AG04450 (cell line): ENCODE measurements around the gene BMERB1. TPM values are rescaled to one million over a fixed set of nuclear protein-coding genes. Genes with fewer than 3 reads are reported as not detected.
"Not testable (repeated sequence)": the region's sequence is repeated elsewhere in the genome, so short reads cannot be mapped to it uniquely, and the experiment has no call there.

Experiments
- CTCF ChIA-PET: fragments of 300-600, 350-600 bp; formaldehyde crosslinking; extraction: SDS; loops from one replicate; lab custom pipeline; 2022; ENCODE audit warnings: antibody characterized with exemption, inconsistent platforms; lab: Charles Lee
- POLR2A ChIA-PET: fragments of 350-600 bp; formaldehyde crosslinking; extraction: SDS; loops from one replicate; lab custom pipeline; 2021; ENCODE audit warnings: antibody characterized with exemption, inconsistent platforms; lab: Yijun Ruan, JAX
- DNase-seq: peaks from one replicate; pipeline ENCODE4 v3.0.0-alpha.2; 2011; ENCODE audit warnings: low read depth, low spot score
- H3K27ac ChIP-seq: one replicate; pipeline ENCODE4 v1.5.1; 2012; ENCODE audit warnings: low read depth, low read length, control low read depth
- H3K27me3 ChIP-seq: one replicate; pipeline ENCODE4 v1.6.0; 2012; ENCODE audit warnings: low read length; ENCODE audit not compliant: control insufficient read depth, insufficient read depth
- H3K4me3 ChIP-seq: 2 replicates; pipeline ENCODE4 v1.5.1; 2011; ENCODE audit warnings: mild to moderate bottlenecking, low read depth, low read length, control low read depth
- H3K9me3 ChIP-seq: 2 replicates; pipeline ENCODE4 v1.5.1; 2012; ENCODE audit warnings: low read length; ENCODE audit not compliant: control insufficient read depth, insufficient read depth
- polyA plus RNA-seq: library from polyadenylated mRNA; depleted of rRNA; stranded (reverse); fragments of >200 nt; gene quantifications from 2 replicates; pipeline ENCODE4 v1.2.3, GENCODE V29; 2011
- TF ChIP-seq, protein P1 (sequence below): IDR thresholded peaks from 2 replicates; pipeline ENCODE4 v1.5.1; 2011; ENCODE audit warnings: low read depth, low read length, control low read depth, inconsistent platforms

BMERB1 gene
- polyA plus RNA-seq, 1 experiment = 43.9 TPM

DNA sequence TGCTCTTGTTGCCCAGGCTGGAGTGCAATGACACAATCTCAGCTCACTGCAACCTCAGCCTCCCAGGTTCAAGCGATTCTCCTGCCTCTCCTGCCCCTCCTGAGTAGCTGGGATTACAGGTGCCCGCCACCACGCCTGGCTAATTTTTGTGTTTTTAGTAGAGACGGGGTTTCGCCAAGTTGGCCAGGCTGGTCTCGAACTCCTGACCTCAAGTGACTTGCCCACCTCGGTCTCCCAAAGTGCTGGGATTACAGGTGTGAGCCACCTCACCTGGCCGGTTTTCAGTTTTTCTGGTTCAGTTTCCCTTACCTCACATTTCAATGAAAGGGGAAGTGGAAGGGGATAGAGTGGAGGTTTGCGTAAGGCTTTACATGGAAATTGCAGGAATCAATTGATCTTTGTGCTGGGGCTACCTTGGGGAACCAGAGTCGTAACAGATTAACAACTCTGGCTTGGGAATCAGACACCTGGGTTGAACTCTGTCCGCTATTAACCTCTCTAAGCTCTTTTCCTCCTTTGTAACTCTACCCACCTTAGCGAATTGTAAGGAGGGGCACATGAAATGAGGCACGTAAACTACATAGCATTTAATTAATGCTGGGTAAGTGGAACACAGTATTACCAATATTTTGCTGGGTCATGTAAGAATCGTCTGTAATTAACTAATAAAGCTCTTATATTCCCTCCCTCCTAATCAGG lies 35.6 kb upstream of the BMERB1 start:
- POLR2A ChIA-PET = interaction anchor here (0.6 kb wide), 1 partner anchor 104 kb away, joined by 3 read pairs; no protein-coding TSS in a partner anchor
- DNase-seq = no peak
- Histone ChIP-seq H3K9me3 (no peaks in the 10 kb centered on the region), H3K27me3 (no peaks in the 10 kb centered on the region), H3K4me3 (no peak overlapping the region), H3K27ac (no peak overlapping the region)
- TF ChIP-seq, protein P1, sequence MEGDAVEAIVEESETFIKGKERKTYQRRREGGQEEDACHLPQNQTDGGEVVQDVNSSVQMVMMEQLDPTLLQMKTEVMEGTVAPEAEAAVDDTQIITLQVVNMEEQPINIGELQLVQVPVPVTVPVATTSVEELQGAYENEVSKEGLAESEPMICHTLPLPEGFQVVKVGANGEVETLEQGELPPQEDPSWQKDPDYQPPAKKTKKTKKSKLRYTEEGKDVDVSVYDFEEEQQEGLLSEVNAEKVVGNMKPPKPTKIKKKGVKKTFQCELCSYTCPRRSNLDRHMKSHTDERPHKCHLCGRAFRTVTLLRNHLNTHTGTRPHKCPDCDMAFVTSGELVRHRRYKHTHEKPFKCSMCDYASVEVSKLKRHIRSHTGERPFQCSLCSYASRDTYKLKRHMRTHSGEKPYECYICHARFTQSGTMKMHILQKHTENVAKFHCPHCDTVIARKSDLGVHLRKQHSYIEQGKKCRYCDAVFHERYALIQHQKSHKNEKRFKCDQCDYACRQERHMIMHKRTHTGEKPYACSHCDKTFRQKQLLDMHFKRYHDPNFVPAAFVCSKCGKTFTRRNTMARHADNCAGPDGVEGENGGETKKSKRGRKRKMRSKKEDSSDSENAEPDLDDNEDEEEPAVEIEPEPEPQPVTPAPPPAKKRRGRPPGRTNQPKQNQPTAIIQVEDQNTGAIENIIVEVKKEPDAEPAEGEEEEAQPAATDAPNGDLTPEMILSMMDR = no peak
- CTCF ChIA-PET = no interaction called here

DNA sequence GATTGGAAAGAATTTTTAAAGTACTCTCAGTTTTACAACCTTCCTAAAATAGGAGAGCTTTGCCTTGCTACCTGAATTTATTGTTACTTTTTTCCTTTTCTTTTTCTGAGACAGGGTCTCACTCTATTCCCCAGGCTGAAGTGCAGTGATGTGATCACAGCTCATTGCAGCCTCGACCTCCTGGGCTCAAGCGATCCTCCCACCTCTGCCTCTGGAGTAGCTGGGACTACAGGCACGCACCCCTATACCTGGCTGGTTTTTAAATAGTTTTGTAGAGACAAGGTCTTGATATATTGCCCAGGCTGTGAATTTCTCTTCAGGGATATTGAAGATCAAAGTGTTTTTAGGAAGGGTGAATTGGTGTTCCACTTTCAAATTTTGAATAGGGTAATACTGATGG lies 35.1 kb upstream of the BMERB1 start:
- Histone ChIP-seq H3K4me3 (no peak overlapping the region), H3K27ac (no peak overlapping the region), H3K27me3 (no peaks in the 10 kb centered on the region), H3K9me3 (no peaks in the 10 kb centered on the region)
- no peak for DNase-seq
- ChIA-PET POLR2A (no interaction called here), CTCF (no interaction called here)
- TF ChIP-seq, protein P1 = no peak

DNA sequence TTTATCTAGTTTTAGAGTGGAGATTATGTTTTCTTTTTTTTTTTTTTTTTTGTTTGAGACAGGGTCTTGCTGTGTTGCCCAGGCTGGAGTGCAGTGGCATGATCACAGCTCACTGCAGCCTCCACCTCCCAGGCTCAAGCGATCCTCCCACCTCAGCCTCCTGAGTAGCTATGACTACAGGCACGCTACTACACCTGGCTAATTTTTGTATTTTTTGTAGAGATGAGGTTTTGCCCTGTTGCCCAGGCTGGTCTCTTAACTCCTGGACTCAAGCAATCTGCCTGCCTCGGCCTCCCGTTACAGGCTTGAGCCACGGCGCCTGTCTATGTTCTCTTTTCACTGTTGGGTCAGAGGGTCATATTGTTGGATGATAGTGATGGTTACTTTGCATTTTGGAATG lies 34.1 kb upstream of the BMERB1 start:
- CTCF ChIA-PET, POLR2A ChIA-PET, H3K4me3 ChIP-seq, H3K9me3 ChIP-seq, H3K27ac ChIP-seq, DNase-seq, H3K27me3 ChIP-seq: not testable (repeated sequence)

DNA sequence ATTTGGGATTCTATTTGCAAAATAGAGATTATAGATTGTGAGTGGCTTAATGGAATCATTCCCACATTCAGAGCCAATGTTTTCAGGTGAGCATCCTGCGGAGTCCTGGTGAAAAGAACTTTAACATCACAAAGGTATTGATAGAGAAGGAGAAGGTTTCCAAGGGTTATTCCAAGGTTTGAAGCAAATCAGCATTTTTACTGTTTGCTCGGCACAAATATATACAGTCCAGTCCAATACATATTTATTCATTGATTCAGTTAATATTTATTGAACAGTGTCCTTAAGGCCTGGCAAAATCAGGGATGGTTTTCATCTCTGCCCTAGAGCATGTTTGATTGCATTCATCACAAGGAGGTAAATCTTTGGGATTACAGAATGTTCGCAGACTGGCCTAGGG lies 32.4 kb upstream of the BMERB1 start:
- TF ChIP-seq, protein P1 = no peak
- ChIA-PET POLR2A (no interaction called here), CTCF (no interaction called here)
- H3K4me3 ChIP-seq = no peak overlapping the region
- no peaks in the 10 kb centered on the region for H3K9me3 ChIP-seq
- no peak overlapping the region for H3K27ac ChIP-seq
- no peak for DNase-seq
- no peaks in the 10 kb centered on the region for H3K27me3 ChIP-seq

DNA sequence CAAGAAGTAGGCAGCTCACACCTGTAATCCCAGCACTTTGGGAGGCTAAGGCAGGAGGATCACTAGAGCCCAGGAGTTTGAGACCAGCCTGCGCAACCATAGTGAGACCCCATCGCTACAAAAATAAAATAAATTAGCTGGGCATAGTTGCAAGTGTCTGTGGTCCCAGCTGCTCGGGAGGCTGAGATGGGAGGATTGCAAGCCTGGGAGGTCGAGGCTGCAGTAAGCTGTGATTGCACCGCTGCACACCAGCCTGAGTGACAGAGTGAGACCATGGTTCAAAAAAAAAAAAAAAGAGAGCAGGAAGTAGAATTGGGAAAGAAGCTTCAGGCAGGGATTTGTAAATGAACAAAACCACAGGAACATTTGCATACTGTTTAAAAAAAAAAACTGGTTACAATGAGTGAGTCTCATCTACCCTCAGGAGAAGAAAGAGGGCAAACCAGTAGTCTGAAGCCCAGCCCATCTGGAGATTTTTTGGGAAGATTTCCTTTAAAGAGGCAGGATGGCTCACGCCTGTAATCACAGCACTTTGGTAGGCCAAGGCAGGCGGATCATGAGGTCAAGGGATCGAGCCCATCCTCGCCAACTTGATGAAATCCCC lies 30.9 kb upstream of the BMERB1 start:
- TF ChIP-seq, protein P1 = no peak
- Histone ChIP-seq H3K27ac (no peak overlapping the region), H3K4me3 (no peak overlapping the region), H3K27me3 (no peaks in the 10 kb centered on the region), H3K9me3 (no peaks in the 10 kb centered on the region)
- DNase-seq = no peak
- ChIA-PET POLR2A (no interaction called here), CTCF (interaction anchor here (0.7 kb wide), 1 partner anchor 238 kb away, joined by 4 read pairs; no protein-coding TSS in a partner anchor)

DNA sequence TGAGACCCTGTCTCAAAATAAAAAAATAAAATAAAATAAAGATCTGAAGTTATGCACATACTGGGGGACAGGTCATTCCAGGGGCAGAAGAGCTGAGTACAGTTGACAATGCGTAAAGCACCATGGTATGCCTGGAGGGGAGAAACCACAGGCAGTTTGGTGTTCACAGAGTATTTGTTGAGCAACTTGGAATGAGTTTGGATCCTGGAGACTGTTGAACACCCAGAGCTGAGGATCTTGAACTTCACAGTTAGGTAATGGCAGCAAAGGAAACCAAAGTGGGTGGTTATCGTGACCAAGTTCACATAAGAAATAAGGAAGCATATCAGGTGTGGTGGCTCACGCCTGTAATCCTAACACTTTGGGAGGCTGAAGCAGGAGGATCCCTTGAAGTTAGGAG lies 30.3 kb upstream of the BMERB1 start:
- H3K27ac ChIP-seq, H3K9me3 ChIP-seq, H3K27me3 ChIP-seq, CTCF ChIA-PET, DNase-seq, POLR2A ChIA-PET, H3K4me3 ChIP-seq: not testable (repeated sequence)
